SH-SY5Y (cell line): ENCODE measurements around the gene NATD1.

Experiments used
- GATA2 ChIP-seq: IDR thresholded peaks from 2 replicates; pipeline ENCODE4 v1.6.1; 2011; ENCODE audit warnings: mild to moderate bottlenecking, low read depth, low read length
- GATA3 ChIP-seq: IDR thresholded peaks from 2 replicates; pipeline ENCODE4 v1.6.1; 2011; ENCODE audit warnings: low read depth, mild to moderate bottlenecking, low read length, moderate library complexity

DNA sequence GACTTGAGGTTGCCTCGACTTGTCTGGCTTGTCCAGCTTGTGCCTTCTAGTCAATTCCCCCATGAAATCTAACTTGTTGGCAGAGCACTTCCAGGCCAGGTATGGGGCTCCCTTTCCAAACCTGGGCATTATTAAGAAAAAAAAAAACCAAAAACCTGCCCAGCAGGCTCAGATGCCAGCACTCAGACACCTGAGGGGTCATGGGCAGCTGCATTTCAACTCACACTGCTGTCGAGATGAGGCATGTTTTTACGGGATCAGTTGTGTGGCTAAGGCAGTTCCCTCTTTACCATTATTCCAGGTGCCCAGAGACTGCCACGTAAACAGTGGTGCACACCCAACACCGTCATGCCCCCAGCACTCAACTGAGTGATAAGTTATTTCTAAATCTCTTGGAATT is 57.1 kb downstream of the NATD1 start:
- TF ChIP-seq GATA3 (no peak), GATA2 (no peak)
